Hepatocyte (in vitro differentiated cells): ENCODE measurements around the gene KCNQ1. TPM values are rescaled to one million over a fixed set of nuclear protein-coding genes. Genes with fewer than 3 reads are reported as not detected.

ENCODE experiments used
- DNase-seq: peaks from one replicate; pipeline ENCODE4 v3.0.0-alpha.2; 2016; ENCODE audit warnings: low spot score
- H2AFZ ChIP-seq: fragments of 200-600 bp; sonication (generic); 2 replicates; pipeline ENCODE4 v1.6.0; 2016; ENCODE audit warnings: antibody characterized with exemption, mild to moderate bottlenecking
- H3K27ac ChIP-seq: fragments of 200-600 bp; sonication (generic); 2 replicates; pipeline ENCODE4 v1.5.1; 2016; ENCODE audit warnings: mild to moderate bottlenecking
- H3K27me3 ChIP-seq: fragments of 200-600 bp; sonication (generic); 2 replicates; pipeline ENCODE4 v1.6.1; 2016
- H3K36me3 ChIP-seq: fragments of 200-600 bp; sonication (generic); replicated peaks from 2 replicates; pipeline ENCODE4 v1.5.1; 2016; ENCODE audit warnings: low read depth; ENCODE audit not compliant: insufficient read depth
- H3K4me1 ChIP-seq: fragments of 200-600 bp; sonication (generic); 2 replicates; pipeline ENCODE4 v1.5.1; 2016; ENCODE audit warnings: mild to moderate bottlenecking, moderate library complexity; ENCODE audit not compliant: insufficient read depth
- H3K4me2 ChIP-seq: fragments of 200-600 bp; sonication (generic); 2 replicates; pipeline ENCODE4 v1.6.0; 2016
- H3K4me3 ChIP-seq: fragments of 200-600 bp; sonication (generic); 2 replicates; pipeline ENCODE4 v1.5.1; 2016; ENCODE audit warnings: mild to moderate bottlenecking
- H3K79me2 ChIP-seq: fragments of 200-600 bp; sonication (generic); 2 replicates; pipeline ENCODE4 v1.6.0; 2017; ENCODE audit warnings: mild to moderate bottlenecking
- H3K9me2 ChIP-seq: fragments of 200-600 bp; sonication (generic); replicated peaks from 2 replicates; pipeline ENCODE4 v1.6.0; 2017; ENCODE audit warnings: mild to moderate bottlenecking; ENCODE audit not compliant: insufficient read depth
- H3K9me3 ChIP-seq: fragments of 200-600 bp; sonication (generic); 2 replicates; pipeline ENCODE4 v1.5.1; 2016; ENCODE audit warnings: low read depth, mild to moderate bottlenecking
- H4K20me1 ChIP-seq: fragments of 200-600 bp; sonication (generic); 2 replicates; pipeline ENCODE4 v1.6.0; 2016; ENCODE audit warnings: mild to moderate bottlenecking; ENCODE audit not compliant: insufficient read depth, poor library complexity, severe bottlenecking
- CTCF ChIP-seq: fragments of 200-600 bp; sonication (generic); IDR thresholded peaks from 2 replicates; pipeline ENCODE4 v1.5.1; 2016; ENCODE audit warnings: antibody characterized with exemption, mild to moderate bottlenecking; ENCODE audit not compliant: poor library complexity
- EZH2 ChIP-seq: fragments of 200-600 bp; sonication (generic); IDR thresholded peaks from 2 replicates; pipeline ENCODE4 v1.6.1; 2016; ENCODE audit warnings: antibody characterized with exemption, mild to moderate bottlenecking, borderline replicate concordance
- EZH2phosphoT487 ChIP-seq: fragments of 200-600 bp; sonication (generic); IDR thresholded peaks from one replicate; pipeline ENCODE4 v1.6.1; 2018; ENCODE audit warnings: antibody characterized with exemption, mild to moderate bottlenecking, low read depth, moderate library complexity; ENCODE audit not compliant: unreplicated experiment, severe bottlenecking
- WGBS: methylation state at CpG from one replicate; pipeline ENCODE4 v1.1.6; 2016; ENCODE audit warnings: low lambda C conversion rate; ENCODE audit errors: missing lambda C conversion rate; 5-methylcytosine and 5-hydroxymethylcytosine counted together
- polyA plus RNA-seq: library from polyadenylated mRNA; unstranded; fragments of >200 nt; fragmentation: Nextera tagmentation; extraction: Ambion mirVana; gene quantifications from 2 replicates; pipeline ENCODE4 v1.2.1, GENCODE V29; 2016
- total RNA-seq: library from RNA; depleted of rRNA; stranded (reverse); fragments of >200 nt; gene quantifications from 2 replicates; pipeline ENCODE4 v1.2.3, GENCODE V29; 2014

The KCNQ1 gene
- total and polyA plus RNA-seq, 2 experiments from 2014 or later, result 1.8 to 6.4 TPM

- Histone ChIP-seq H3K9me3 (no peaks in the 10 kb centered on the region), H4K20me1 (no peaks in the 10 kb centered on the region), H3K36me3 (no peaks in the 10 kb centered on the region), H3K9me2 (no peaks in the 10 kb centered on the region), H3K27ac (no peak overlapping the region), H2AFZ (no peak overlapping the region), H3K27me3 (no peaks in the 10 kb centered on the region), H3K4me2 (no peak overlapping the region), H3K4me3 (no peak overlapping the region), H3K4me1 (no peaks in the 10 kb centered on the region), H3K79me2 (no peaks in the 10 kb centered on the region)
- no peak for DNase-seq
- no peak for TF ChIP-seq EZH2phosphoT487
- TF ChIP-seq EZH2, result no peak
- TF ChIP-seq CTCF, result no peak
- 87% methylated on average over 2 of the region's 2 CpGs for WGBS
Measured at GRCh38 chr11:2519517-2519861, 74.7 kb downstream of the KCNQ1 start.

GRCh38 chr11:2519862-2520735 lies 75.3 kb downstream of the KCNQ1 start:
- WGBS, result 81% methylated on average over 23 of the region's 24 CpGs
- no peaks in the 10 kb centered on the region for H3K36me3 ChIP-seq
- no peak for DNase-seq

GRCh38 chr11:2520736-2521035 lies 75.9 kb downstream of the KCNQ1 start:
- Histone ChIP-seq H4K20me1 (no peaks in the 10 kb centered on the region), H3K9me3 (no peaks in the 10 kb centered on the region), H3K4me2 (no peak overlapping the region), H3K79me2 (no peaks in the 10 kb centered on the region), H3K27me3 (no peaks in the 10 kb centered on the region), H3K4me1 (no peaks in the 10 kb centered on the region), H3K36me3 (no peaks in the 10 kb centered on the region), H2AFZ (no peak overlapping the region), H3K27ac (no peak overlapping the region), H3K9me2 (no peaks in the 10 kb centered on the region), H3K4me3 (no peak overlapping the region)
- DNase-seq, result no peak
- TF ChIP-seq EZH2phosphoT487 (no peak), CTCF (no peak), EZH2 (no peak)
- 64% methylated on average over 7 of the region's 7 CpGs for WGBS

More at GRCh38 chr11:2519862-2520735, 75.3 kb downstream of the KCNQ1 start:
- no peaks in the 10 kb centered on the region for H3K9me2 ChIP-seq
- no peaks in the 10 kb centered on the region for H3K4me1 ChIP-seq
- H3K4me3 ChIP-seq, result no peak overlapping the region
- no peaks in the 10 kb centered on the region for H3K79me2 ChIP-seq
- no peaks in the 10 kb centered on the region for H4K20me1 ChIP-seq
- no peak overlapping the region for H3K27ac ChIP-seq
- no peaks in the 10 kb centered on the region for H3K9me3 ChIP-seq
- TF ChIP-seq CTCF (no peak), EZH2phosphoT487 (no peak), EZH2 (no peak)
- H3K4me2 ChIP-seq, result no peak overlapping the region
- H2AFZ ChIP-seq, result no peak overlapping the region
- no peaks in the 10 kb centered on the region for H3K27me3 ChIP-seq
